Astrocyte (in vitro differentiated cells and primary cell): Measurements from ENCODE around the gene ABTB2. TPM values are rescaled to one million over a fixed set of nuclear protein-coding genes. Genes with fewer than 3 reads are reported as not detected.

Source experiments
- DNase-seq: peaks from one replicate; pipeline ENCODE4 v3.0.0-alpha.2; 2010; ENCODE audit warnings: low read depth
- FAIRE-seq: peaks from 2 replicates; lab custom pipeline; 2011; peaks lifted over from hg19 to GRCh38; lab: Jason Lieb, UNC
- H2AFZ ChIP-seq: 2 replicates; pipeline ENCODE4 v1.6.0; 2012; ENCODE audit warnings: low read depth, low read length, inconsistent platforms
- H3K27ac ChIP-seq: 2 replicates; pipeline ENCODE4 v1.5.1; 2011; ENCODE audit warnings: low read depth, low read length, inconsistent platforms
- H3K27me3 ChIP-seq: 2 replicates; pipeline ENCODE4 v1.6.0; 2011; ENCODE audit warnings: low read length, inconsistent platforms; ENCODE audit not compliant: insufficient read depth
- H3K36me3 ChIP-seq: 2 replicates; pipeline ENCODE4 v1.5.1; 2011; ENCODE audit warnings: low read length, inconsistent platforms; ENCODE audit not compliant: insufficient read depth
- H3K4me1 ChIP-seq: 2 replicates; pipeline ENCODE4 v1.5.1; 2011; ENCODE audit warnings: low read length, inconsistent platforms; ENCODE audit not compliant: insufficient read depth
- H3K4me2 ChIP-seq: 2 replicates; pipeline ENCODE4 v1.6.0; 2012; ENCODE audit warnings: low read length, inconsistent platforms
- H3K4me3 ChIP-seq: 2 replicates; pipeline ENCODE4 v1.5.1; 2011; ENCODE audit warnings: low read depth, mild to moderate bottlenecking, low read length, inconsistent platforms; ENCODE audit not compliant: insufficient read depth
- H3K79me2 ChIP-seq: 2 replicates; pipeline ENCODE4 v1.6.0; 2012; ENCODE audit warnings: mild to moderate bottlenecking, low read length, inconsistent platforms; ENCODE audit not compliant: insufficient read depth
- H3K9ac ChIP-seq: 2 replicates; pipeline ENCODE4 v1.6.0; 2012; ENCODE audit warnings: mild to moderate bottlenecking, low read length, inconsistent platforms
- H3K9me3 ChIP-seq: 2 replicates; pipeline ENCODE4 v1.5.1; 2012; ENCODE audit warnings: low read depth, mild to moderate bottlenecking, low read length, inconsistent platforms; ENCODE audit not compliant: insufficient read depth
- H4K20me1 ChIP-seq: 2 replicates; pipeline ENCODE4 v1.6.0; 2012; ENCODE audit warnings: low read length, inconsistent platforms; ENCODE audit not compliant: insufficient read depth
- H3K27ac Mint-ChIP-seq: one replicate; pipeline ENCODE4 v1.8.0; 2021; ENCODE audit warnings: mild to moderate bottlenecking, mixed read lengths; ENCODE audit not compliant: unreplicated experiment
- H3K27me3 Mint-ChIP-seq: one replicate; pipeline ENCODE4 v1.8.0; 2021; ENCODE audit warnings: low read depth, mixed read lengths; ENCODE audit not compliant: unreplicated experiment
- H3K36me3 Mint-ChIP-seq: one replicate; pipeline ENCODE4 v1.8.0; 2021; ENCODE audit warnings: low read depth, mixed read lengths; ENCODE audit not compliant: unreplicated experiment
- H3K4me1 Mint-ChIP-seq: one replicate; pipeline ENCODE4 v1.8.0; 2021; ENCODE audit warnings: low read depth, mixed read lengths; ENCODE audit not compliant: unreplicated experiment
- H3K4me3 Mint-ChIP-seq: one replicate; pipeline ENCODE4 v1.8.0; 2021; ENCODE audit warnings: mild to moderate bottlenecking, moderate library complexity, mixed read lengths; ENCODE audit not compliant: unreplicated experiment
- H3K9me3 Mint-ChIP-seq: one replicate; pipeline ENCODE4 v1.8.0; 2021; ENCODE audit warnings: mild to moderate bottlenecking, mixed read lengths; ENCODE audit not compliant: unreplicated experiment
- EZH2 ChIP-seq: IDR thresholded peaks from 2 replicates; pipeline ENCODE4 v1.6.1; 2012; ENCODE audit warnings: mild to moderate bottlenecking, low read length, inconsistent platforms; ENCODE audit not compliant: insufficient read depth
- total RNA-seq: library from RNA; stranded (reverse); gene quantifications from 2 replicates; pipeline ENCODE4 v1.2.1, GENCODE V29; 2021
- TF ChIP-seq, protein P1 (sequence below): IDR thresholded peaks from 2 replicates; pipeline ENCODE4 v1.5.1; 2011; ENCODE audit warnings: low read depth, mild to moderate bottlenecking, inconsistent platforms, low read length, moderate library complexity; ENCODE audit not compliant: insufficient read depth

The ABTB2 gene
- total RNA-seq, 1 donor from 2014 or later = 14.1 TPM

DNA sequence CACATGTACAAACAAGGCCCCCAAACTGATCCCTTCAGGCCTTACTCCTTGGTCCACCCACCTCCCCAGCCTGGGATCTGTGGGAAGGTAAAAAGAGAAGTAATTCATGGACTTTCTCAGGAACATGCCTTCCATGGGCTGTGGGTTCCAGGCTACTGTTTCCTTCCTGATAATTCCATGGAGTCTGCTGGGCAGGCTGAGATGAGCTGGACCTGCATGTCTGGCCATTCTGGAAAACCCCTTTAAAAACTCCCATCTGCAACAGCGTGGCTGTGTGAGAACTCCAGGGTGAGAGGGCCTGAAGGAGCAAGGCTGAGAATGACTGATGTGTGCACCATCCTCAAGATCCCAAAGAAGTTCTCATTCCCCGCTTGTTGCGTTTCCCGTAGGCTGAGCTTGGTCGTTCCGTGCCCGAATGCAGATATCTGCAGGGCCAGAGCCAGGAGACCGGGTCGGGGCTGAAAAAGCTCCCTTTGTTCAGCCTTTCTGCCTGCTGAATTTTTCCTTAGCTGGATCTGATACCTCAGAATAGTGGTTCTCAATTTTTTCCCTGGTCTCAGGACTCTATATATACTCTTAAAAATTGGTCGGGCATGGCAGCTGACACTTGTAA, 179.5 kb downstream of the ABTB2 start:
- Histone ChIP-seq H3K79me2 (no peaks in the 10 kb centered on the region), H3K27ac (no peak overlapping the region), H3K4me2 (no peak overlapping the region), H3K27me3 (no peaks in the 10 kb centered on the region), H3K9ac (no peak overlapping the region), H3K36me3 (no peaks in the 10 kb centered on the region), H2AFZ (no peak overlapping the region), H3K9me3 (no peaks in the 10 kb centered on the region), H3K4me1 (peaks cover 4% of the 10 kb centered on the region), H3K4me3 (no peak overlapping the region), H4K20me1 (peaks cover 27% of the 10 kb centered on the region)
- Mint-ChIP-seq H3K4me3 (no peak overlapping the region), H3K27ac (no peak overlapping the region), H3K27me3 (no peaks in the 10 kb centered on the region), H3K36me3 (peaks cover 2% of the 10 kb centered on the region), H3K9me3 (no peaks in the 10 kb centered on the region), H3K4me1 (peaks cover 12% of the 10 kb centered on the region)
- DNase-seq = no peak
- TF ChIP-seq EZH2 = no peak
- TF ChIP-seq, protein P1, sequence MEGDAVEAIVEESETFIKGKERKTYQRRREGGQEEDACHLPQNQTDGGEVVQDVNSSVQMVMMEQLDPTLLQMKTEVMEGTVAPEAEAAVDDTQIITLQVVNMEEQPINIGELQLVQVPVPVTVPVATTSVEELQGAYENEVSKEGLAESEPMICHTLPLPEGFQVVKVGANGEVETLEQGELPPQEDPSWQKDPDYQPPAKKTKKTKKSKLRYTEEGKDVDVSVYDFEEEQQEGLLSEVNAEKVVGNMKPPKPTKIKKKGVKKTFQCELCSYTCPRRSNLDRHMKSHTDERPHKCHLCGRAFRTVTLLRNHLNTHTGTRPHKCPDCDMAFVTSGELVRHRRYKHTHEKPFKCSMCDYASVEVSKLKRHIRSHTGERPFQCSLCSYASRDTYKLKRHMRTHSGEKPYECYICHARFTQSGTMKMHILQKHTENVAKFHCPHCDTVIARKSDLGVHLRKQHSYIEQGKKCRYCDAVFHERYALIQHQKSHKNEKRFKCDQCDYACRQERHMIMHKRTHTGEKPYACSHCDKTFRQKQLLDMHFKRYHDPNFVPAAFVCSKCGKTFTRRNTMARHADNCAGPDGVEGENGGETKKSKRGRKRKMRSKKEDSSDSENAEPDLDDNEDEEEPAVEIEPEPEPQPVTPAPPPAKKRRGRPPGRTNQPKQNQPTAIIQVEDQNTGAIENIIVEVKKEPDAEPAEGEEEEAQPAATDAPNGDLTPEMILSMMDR = no peak
- no peak for FAIRE-seq

DNA sequence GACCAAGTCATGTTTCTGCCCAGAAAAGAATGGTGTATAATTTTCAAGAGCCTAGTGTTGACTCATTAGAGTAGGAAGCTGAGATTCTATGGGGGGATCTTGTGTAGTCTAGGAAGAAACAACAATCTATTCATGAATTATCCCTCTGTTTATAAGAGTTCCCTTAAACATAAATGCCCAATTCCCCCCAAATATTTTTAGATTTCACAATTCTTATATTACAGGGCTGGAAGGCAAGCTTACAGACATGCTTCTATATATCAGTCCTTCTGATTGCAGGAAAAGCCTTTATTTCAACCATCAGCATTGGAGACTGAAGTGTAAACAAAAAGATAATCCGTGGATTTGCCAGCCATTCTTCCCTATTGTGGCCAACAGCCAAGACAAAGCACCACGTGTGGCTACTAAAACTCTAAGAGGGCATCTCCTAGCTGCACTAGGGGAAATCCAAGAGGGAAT, 181.0 kb downstream of the ABTB2 start:
- Mint-ChIP-seq H3K27me3 (peaks cover 2% of the 10 kb centered on the region), H3K36me3 (peaks cover 2% of the 10 kb centered on the region), H3K4me1 (peaks cover 12% of the 10 kb centered on the region), H3K9me3 (no peaks in the 10 kb centered on the region), H3K4me3 (no peak overlapping the region), H3K27ac (no peak overlapping the region)
- Histone ChIP-seq H3K27ac (no peak overlapping the region), H2AFZ (no peak overlapping the region), H3K79me2 (no peaks in the 10 kb centered on the region), H3K9me3 (no peaks in the 10 kb centered on the region), H3K4me1 (peaks cover 4% of the 10 kb centered on the region), H4K20me1 (peaks cover 21% of the 10 kb centered on the region), H3K4me2 (no peak overlapping the region), H3K9ac (no peak overlapping the region), H3K36me3 (no peaks in the 10 kb centered on the region), H3K4me3 (no peak overlapping the region), H3K27me3 (no peaks in the 10 kb centered on the region)
- no peak for DNase-seq
- no peak for FAIRE-seq
- TF ChIP-seq, protein P1 = no peak

DNA sequence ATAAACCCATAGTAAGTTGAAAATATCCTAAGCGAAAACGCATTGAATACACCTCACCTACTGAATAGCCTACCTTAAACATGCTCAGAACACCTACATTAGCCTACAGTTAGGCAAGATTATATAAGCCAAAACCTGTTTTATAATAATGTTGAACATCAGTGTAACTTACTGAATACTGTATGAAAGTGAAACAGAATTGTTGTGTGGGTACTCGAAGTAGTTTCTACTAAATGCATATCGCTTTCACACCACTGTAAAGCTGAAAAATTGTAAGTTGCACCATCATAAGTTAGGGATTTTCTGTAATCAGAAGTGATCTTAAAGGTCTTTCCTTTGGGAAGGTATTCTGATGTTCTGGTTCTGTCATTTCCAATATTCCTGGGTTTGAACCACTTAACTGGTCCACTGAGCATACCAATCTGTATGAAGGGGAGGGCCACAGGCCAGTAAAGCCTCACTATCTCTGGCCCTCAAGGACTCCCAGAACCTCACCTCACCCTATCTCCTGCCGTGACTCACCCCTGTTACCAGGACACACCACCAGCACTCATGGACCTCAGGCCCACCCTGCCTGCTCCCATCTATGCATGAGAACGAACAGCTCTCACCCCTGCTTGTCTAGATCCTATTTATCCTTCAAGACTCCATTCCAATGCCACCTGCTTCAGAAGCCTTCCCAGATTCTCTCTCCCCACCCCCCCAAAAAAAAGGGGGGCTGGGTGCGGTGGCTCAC, 182.4 kb downstream of the ABTB2 start:
- Mint-ChIP-seq H3K27ac (no peak overlapping the region), H3K36me3 (peaks cover 7% of the 10 kb centered on the region), H3K4me1 (peaks cover 12% of the 10 kb centered on the region), H3K4me3 (no peak overlapping the region), H3K9me3 (no peaks in the 10 kb centered on the region), H3K27me3 (peaks cover 2% of the 10 kb centered on the region)
- H3K36me3 ChIP-seq = no peaks in the 10 kb centered on the region
- no peaks in the 10 kb centered on the region for H3K9me3 ChIP-seq
- peaks cover 20% of the 10 kb centered on the region for H4K20me1 ChIP-seq
- no peak for TF ChIP-seq EZH2
- TF ChIP-seq, protein P1 = no peak
- H3K27ac ChIP-seq = no peak overlapping the region
- H3K79me2 ChIP-seq = no peaks in the 10 kb centered on the region
- DNase-seq = no peak
- H3K4me3 ChIP-seq = no peak overlapping the region
- no peak overlapping the region for H3K9ac ChIP-seq
- H3K4me1 ChIP-seq = peaks cover 4% of the 10 kb centered on the region
- H3K27me3 ChIP-seq = no peaks in the 10 kb centered on the region
- no peak overlapping the region for H3K4me2 ChIP-seq
- no peak overlapping the region for H2AFZ ChIP-seq
- FAIRE-seq = no peak
